ENCODE data around the gene CD7.
"Not testable (repeated sequence)": the region's sequence is repeated elsewhere in the genome, so short reads cannot be mapped to it uniquely, and the experiment has no call there.

The CD7 gene

GRCh38 chr17:82351713-82352488, 34.5 kb upstream of the CD7 start:
- CTCF ChIA-PET: interaction anchor here (0.7 to 2.3 kb wide), 15 partner anchors 8 to 217 kb away, joined by 3 to 11 read pairs (median 3); partner anchors contain the start of genes HEXD and OGFOD3
- Mint-ChIP-seq H3K36me3 (no peaks in the 10 kb centered on the region), H3K4me3 (no peak overlapping the region), H3K27ac (no peak overlapping the region), H3K27me3 (peaks cover 68% of the 10 kb centered on the region), H3K4me1 (no peaks in the 10 kb centered on the region), H3K9me3 (no peaks in the 10 kb centered on the region)
- DNase-seq: peak; percentile 89

DNA sequence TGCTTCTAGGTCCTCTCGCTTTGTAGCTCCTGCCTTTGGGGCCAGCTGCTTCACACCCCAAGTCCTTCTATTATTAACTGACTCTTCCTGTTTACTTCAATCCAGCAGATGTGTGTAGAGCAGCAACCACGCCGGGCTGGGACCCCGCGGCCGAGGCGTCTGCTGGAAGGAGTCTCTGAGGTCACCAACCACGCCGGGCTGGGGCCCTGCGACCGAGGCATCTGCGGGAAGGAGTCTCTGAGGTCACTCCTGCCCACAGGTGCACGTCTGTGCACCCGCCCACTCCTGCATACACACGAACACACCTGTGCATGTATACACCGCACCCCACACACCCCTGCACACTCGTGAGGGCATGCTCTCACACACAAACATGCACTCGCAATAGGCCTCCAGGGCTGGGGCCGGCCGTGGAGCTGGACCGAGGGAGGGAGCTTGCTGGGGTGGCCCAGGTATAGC, 33.9 kb upstream of the CD7 start:
- Mint-ChIP-seq H3K4me1 (peaks cover 6% of the 10 kb centered on the region), H3K4me3 (no peak overlapping the region), H3K27ac (no peak overlapping the region), H3K27me3 (peaks cover 68% of the 10 kb centered on the region), H3K36me3 (no peaks in the 10 kb centered on the region), H3K9me3 (no peaks in the 10 kb centered on the region)
- no peak for DNase-seq
- CTCF ChIA-PET: interaction anchor here (0.8 to 2.3 kb wide), 14 partner anchors 13 to 331 kb away, joined by 3 to 11 read pairs (median 4); partner anchors contain the start of genes HEXD and OGFOD3

GRCh38 chr17:82350182-82351030, 33.0 kb upstream of the CD7 start:
- Mint-ChIP-seq H3K4me3 (no peak overlapping the region), H3K27me3 (peaks cover 61% of the 10 kb centered on the region), H3K36me3 (no peaks in the 10 kb centered on the region), H3K4me1 (peaks cover 7% of the 10 kb centered on the region), H3K9me3 (no peaks in the 10 kb centered on the region), H3K27ac (no peak overlapping the region)
- peak; percentile 60 for DNase-seq
- CTCF ChIA-PET: interaction anchor here (0.8 to 2.3 kb wide), 19 partner anchors 13 to 330 kb away, joined by 3 to 12 read pairs (median 4); partner anchors contain the start of genes HEXD and OGFOD3

DNA sequence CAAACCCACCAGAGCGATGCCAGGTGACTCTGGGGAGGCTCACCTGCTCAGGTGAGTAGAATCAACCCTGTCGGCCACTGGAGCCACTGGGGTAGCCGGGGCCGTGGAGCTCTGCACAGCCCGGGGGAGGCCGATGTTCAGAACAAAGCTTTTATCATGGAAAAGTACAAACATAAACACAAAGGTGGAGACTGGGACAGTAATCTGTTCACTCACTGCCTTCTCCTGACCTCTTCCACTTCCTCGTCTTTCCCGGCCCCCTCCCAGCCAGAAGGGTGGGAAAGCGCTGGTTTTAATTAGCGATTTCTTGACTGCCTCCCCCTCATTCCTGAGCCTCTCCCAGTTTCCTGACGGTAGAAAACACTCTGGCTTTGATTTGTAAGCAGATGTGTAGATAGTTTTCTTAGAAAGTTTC, 31.9 kb upstream of the CD7 start:
- Mint-ChIP-seq H3K4me3 (no peak overlapping the region), H3K27me3 (peaks cover 61% of the 10 kb centered on the region), H3K9me3 (no peaks in the 10 kb centered on the region), H3K36me3 (no peaks in the 10 kb centered on the region), H3K4me1 (peaks cover 7% of the 10 kb centered on the region), H3K27ac (no peak overlapping the region)
- DNase-seq: no peak
- CTCF ChIA-PET: interaction anchor here (0.6 to 2.3 kb wide), 5 partner anchors 48 to 319 kb away, joined by 3 to 12 read pairs (median 7); no protein-coding TSS in a partner anchor

GRCh38 chr17:82348866-82349265, 31.5 kb upstream of the CD7 start:
- Mint-ChIP-seq H3K4me3 (no peak overlapping the region), H3K36me3 (no peaks in the 10 kb centered on the region), H3K9me3 (no peaks in the 10 kb centered on the region), H3K27ac (no peak overlapping the region), H3K4me1 (peaks cover 7% of the 10 kb centered on the region), H3K27me3 (peaks cover 57% of the 10 kb centered on the region)
- CTCF ChIA-PET: interaction anchor here (1.7 to 1.9 kb wide), 2 partner anchors 48 to 107 kb away, joined by 3 to 12 read pairs; no protein-coding TSS in a partner anchor
- no peak for DNase-seq

DNA sequence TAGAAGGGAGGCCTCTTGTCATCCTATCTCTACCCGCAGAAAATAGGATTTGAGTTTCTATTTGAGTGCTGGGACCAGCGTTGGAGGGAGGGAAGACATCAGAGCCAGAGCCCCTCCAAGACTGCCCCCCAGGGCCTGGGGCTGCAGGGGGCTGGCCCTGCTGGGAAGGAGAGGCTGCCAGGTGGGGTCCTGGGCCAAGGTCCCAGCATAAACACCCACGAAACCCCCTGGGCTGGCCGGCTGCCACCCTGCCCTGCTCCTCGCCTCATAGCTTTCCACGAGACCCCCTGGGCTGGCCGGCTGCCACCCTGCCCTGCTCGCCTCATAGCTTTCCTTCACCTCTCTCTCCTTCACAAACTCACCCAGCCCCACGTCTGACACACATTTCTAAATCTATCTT, 31.0 kb upstream of the CD7 start:
- Mint-ChIP-seq H3K4me1 (peaks cover 7% of the 10 kb centered on the region), H3K36me3 (no peaks in the 10 kb centered on the region), H3K9me3 (no peaks in the 10 kb centered on the region), H3K27me3 (peaks cover 59% of the 10 kb centered on the region), H3K27ac (no peak overlapping the region), H3K4me3 (no peak overlapping the region)
- DNase-seq: no peak
- CTCF ChIA-PET: interaction anchor here (1.0 to 1.9 kb wide), 3 partner anchors 47 to 106 kb away, joined by 3 to 12 read pairs (median 3); no protein-coding TSS in a partner anchor

DNA sequence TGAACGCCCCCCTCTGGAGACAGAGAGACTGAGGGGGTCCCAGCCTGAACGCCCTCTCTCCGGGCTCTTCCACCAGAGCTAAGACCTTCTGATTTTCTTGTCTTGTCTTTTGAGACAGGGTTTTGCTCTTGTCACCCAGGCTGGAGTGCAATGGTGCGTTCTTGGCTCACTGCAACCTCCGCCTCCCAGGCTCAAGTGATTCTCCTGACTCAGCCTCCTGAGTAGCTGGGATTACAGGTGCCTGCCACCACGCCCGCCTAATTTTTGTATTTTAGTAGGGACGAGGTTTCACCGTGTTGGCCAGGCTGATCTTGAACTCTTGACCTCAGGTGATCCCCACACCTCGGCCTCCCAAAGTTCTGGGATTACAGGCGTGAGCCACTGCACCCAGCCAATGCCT, 30.6 kb upstream of the CD7 start:
- not testable (repeated sequence) for H3K36me3 Mint-ChIP-seq, H3K9me3 Mint-ChIP-seq, H3K4me3 Mint-ChIP-seq, DNase-seq, H3K4me1 Mint-ChIP-seq, H3K27ac Mint-ChIP-seq
- CTCF ChIA-PET: interaction anchor here (1.0 to 1.7 kb wide), 2 partner anchors 67 to 106 kb away, joined by 3 read pairs; no protein-coding TSS in a partner anchor
- H3K27me3 Mint-ChIP-seq: peaks cover 58% of the 10 kb centered on the region

- Mint-ChIP-seq H3K27ac (no peak overlapping the region), H3K36me3 (no peaks in the 10 kb centered on the region), H3K4me1 (peaks cover 7% of the 10 kb centered on the region), H3K9me3 (no peaks in the 10 kb centered on the region), H3K4me3 (no peak overlapping the region), H3K27me3 (peaks cover 62% of the 10 kb centered on the region)
- CTCF ChIA-PET: interaction anchor here (1.0 to 1.1 kb wide), 2 partner anchors 10 to 45 kb away, joined by 3 read pairs; no protein-coding TSS in a partner anchor
- no peak for DNase-seq
Observed at GRCh38 chr17:82346342-82347300, 29.2 kb upstream of the CD7 start.

DNA sequence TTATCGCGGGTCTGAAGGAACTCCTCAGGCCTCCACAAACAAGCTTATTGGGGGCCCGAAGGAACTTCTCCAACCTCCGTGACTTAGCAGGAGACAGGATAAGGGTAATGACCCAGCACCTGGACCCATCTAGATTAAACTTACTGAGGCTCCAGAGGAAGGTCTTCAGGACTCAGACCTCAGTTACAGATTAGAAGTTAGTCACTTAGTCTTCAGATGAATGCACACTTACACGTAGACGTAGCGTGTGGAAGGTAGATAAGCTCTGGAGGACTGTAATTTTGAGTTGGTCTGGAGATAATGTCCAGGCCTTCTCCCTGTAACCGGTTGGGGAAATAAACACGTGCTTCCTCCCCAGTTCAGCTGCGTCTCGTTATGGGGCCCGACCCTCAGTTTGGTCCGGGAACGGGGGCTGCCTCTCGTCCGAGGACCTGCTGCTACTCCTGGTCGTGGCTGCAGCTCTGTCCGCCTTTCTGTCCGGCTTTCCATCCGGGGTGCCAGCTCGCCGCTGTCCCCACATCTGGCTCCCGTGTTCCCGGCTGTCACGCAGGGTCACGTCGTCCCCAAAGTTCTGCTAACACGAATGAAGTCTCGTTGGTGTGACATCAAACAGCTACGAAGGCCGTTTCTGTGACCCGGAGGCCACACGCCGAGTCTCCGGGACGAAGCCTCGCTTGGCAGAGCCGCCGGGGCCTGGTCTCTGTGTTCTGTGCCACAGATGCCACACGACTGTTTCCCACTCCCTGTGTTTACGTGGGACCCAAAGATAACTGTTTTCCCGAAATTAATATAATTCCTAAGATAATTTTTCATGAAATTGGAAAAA, 28.0 kb upstream of the CD7 start:
- H3K4me3 Mint-ChIP-seq: no peak overlapping the region
- CTCF ChIA-PET: interaction anchor here (1.1 kb wide), 1 partner anchor 12 kb away, joined by 3 read pairs; no protein-coding TSS in a partner anchor
- H3K27me3 Mint-ChIP-seq: peaks cover 57% of the 10 kb centered on the region
- no peaks in the 10 kb centered on the region for H3K36me3 Mint-ChIP-seq
- H3K27ac Mint-ChIP-seq: no peak overlapping the region
- peaks cover 7% of the 10 kb centered on the region for H3K4me1 Mint-ChIP-seq
- H3K9me3 Mint-ChIP-seq: peaks cover 2% of the 10 kb centered on the region
- no peak for DNase-seq

DNA sequence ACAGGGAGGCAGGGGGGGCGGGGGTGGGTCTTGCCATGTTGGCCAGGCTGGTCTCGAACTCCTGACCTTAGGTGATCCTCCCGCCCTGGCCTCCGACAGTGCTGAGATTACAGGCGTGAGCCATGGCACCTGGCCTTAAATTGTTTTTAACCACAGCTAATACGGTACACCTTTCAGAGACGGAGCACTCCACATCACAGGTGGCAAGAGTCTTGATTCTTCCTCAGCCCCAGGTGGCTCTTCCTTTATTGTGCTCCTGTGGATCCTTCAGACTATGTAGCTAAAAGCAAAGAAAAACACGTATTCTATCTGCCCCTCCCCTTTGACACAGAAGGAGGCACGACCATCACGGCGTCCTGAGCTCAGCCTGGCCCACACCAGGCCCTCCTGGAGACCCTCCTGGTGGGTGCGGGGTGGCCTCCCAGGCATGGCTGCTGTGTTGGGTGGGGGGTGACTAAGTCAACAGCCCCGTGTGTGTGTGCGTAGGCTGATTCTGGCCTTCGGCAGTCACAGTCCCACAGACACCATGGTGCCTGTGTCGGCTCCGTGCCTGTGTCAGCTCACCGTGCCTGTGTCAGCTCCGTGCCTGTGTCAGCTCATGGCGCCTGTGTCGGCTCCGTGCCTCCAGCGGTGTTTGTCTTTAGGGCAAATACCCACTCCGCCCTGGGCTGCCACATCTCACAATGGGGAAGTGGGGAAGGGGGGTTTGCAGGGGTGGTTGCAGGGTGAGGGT, 26.9 kb upstream of the CD7 start:
- H3K4me1 Mint-ChIP-seq: peaks cover 7% of the 10 kb centered on the region
- no peak overlapping the region for H3K27ac Mint-ChIP-seq
- no peak for DNase-seq
- peaks cover 51% of the 10 kb centered on the region for H3K27me3 Mint-ChIP-seq
- CTCF ChIA-PET: interaction anchor here (0.6 to 1.5 kb wide), 3 partner anchors 8 to 96 kb away, joined by 3 to 4 read pairs (median 3); partner anchors contain the start of gene SECTM1
- H3K4me3 Mint-ChIP-seq: no peak overlapping the region
- H3K9me3 Mint-ChIP-seq: peaks cover 2% of the 10 kb centered on the region
- H3K36me3 Mint-ChIP-seq: no peaks in the 10 kb centered on the region

- no peak overlapping the region for H3K27ac Mint-ChIP-seq
- H3K27me3 Mint-ChIP-seq: peaks cover 52% of the 10 kb centered on the region
- DNase-seq: no peak
- H3K4me3 Mint-ChIP-seq: no peak overlapping the region
- peaks cover 7% of the 10 kb centered on the region for H3K4me1 Mint-ChIP-seq
- no peaks in the 10 kb centered on the region for H3K36me3 Mint-ChIP-seq
- CTCF ChIA-PET: interaction anchor here (0.8 to 1.5 kb wide), 2 partner anchors 9 to 10 kb away, joined by 3 to 4 read pairs; partner anchors contain the start of gene SECTM1
- peaks cover 2% of the 10 kb centered on the region for H3K9me3 Mint-ChIP-seq
Observed at GRCh38 chr17:82343560-82343959, 26.2 kb upstream of the CD7 start.

Data from activated naive CD4-positive, alpha-beta T cell treated with anti-CD3 and anti-CD28 coated beads, Interleukin-2, amount 10 ng/mL, durations not matched to agents 7 days and 5 days (primary cell).